ENCODE results near the gene TMED6.

Gene TMED6

DNA sequence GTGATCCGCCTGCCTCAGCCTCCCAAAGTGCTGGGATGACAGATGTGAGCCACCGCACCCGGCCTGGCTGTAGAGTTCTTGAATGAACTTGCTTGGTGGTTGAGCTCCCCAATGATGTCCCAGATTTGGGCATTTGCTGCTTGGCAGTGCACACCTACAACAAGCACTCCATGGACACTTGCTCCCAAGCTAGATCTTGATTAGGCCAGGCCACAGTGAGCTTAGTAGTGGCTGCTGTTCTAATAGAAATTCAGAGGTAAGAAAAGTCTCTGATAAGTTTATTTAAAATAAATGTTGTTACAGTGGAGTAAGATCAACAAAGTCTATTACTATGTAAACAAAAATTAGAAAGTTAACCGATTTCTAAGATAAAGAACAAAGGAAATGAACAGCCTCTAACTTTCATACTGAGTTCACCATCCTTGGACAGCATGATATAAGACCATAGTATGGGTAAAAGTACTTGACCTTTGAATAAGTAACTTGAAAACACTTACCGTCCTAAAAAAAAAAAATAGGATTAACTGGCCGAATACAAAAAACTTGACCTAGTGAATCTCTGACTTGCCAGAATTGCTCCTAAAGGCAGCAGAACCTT, 951 bp downstream of the TMED6 start:
- no peak for DNase-seq

GRCh38 chr16:69349536-69349935, 2.0 kb downstream of the TMED6 start:
- DNase-seq = no peak

GRCh38 chr16:69348222-69348621, 3.4 kb downstream of the TMED6 start:
- no peak for DNase-seq

- DNase-seq = no peak
Observed at GRCh38 chr16:69346683-69347082, 4.9 kb downstream of the TMED6 start.

DNA sequence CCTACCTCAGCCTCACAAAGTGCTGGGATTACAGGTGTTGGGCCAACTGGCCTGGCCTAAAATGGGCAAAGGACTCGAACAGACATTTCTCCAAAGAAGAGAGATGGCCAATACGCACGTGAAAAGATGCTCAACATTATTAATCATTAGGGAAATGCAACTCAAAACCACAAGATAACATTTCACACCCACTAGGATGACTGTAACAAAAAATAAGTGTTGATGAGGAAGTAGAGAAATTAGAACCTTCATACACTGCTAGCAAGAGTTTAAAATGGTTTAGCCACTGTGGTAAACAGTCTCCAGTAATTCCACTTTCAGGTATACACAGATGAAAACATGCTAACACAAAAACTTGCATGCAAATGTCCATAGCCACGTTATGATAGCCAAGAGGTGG, 5.7 kb downstream of the TMED6 start:
- no peak for DNase-seq

- no peak for DNase-seq
Observed at GRCh38 chr16:69344171-69344570, 7.4 kb downstream of the TMED6 start.

- DNase-seq = peak; percentile 31
Observed at GRCh38 chr16:69340095-69340644, 11.4 kb downstream of the TMED6 start.

DNA sequence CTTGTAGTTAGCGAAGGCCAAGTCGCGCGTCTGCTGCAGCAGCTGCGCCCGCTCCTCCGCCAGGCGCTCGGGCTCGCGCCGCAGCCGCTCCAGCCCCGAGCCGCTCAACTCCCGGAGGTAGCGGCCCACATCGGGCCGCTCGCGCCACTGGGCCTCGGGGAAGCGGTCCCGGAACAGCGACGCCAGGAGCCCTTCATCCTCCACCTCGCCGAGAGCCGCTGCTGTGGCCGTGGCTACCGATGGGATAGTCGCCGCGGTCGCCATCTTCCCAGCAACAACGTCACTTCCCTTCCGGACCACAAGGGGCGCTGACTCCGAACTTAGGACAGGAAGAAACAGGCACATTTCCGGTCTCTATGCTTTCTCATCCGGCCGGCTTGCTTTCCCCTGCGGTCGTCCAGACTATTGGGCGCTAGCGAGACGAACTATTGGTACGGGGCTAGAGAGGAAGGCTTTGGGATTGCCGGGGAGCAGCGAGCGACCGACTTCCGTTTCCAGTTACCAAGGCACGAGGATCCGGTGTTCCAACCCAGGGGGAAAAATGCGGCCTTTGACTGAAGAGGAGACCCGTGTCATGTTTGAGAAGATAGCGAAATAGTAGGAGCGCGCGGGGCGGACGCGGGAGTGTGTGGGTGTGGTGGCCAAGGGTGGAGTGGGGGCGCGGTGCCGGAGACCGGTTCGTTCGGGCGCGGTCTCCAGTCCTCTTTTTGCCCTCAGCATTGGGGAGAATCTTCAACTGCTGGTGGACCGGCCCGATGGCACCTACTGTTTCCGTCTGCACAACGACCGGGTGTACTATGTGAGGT, 12.1 kb downstream of the TMED6 start, which contains the start of the genes COG8 and NIP7:
Gene COG8 (minus strand): TSS at position 276 of the 806 bp plus-strand sequence. CDS start 12 bp downstream, at position 264.
Gene NIP7 (plus strand): TSS at position 484 of the 806 bp plus-strand sequence. CDS start 58 bp downstream, at position 542.
- peak; percentile 99 for DNase-seq

- peak; percentile 14 for DNase-seq
Observed at GRCh38 chr16:69338557-69339288, 12.9 kb downstream of the TMED6 start.

DNA sequence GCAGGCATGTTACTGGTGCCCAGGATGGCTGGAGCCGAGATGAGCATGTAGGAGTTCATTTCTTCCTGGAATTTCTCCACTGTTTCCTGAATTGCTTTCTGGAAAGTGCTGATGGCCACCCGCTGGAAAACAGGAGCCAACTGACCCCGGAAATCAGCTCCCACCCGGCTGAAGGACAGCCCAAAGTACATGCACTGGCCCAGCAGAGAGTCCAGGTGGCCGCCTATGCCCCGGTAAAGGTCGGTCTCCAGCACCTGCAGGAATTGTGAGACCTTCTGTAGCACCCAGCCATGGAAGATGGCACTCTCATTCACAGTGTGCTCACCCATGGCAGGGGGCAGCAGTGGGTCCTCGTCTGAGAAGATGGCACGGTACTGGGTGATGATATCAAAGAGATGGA, 16.9 kb downstream of the TMED6 start:
- no peak for DNase-seq

- DNase-seq = peak; percentile 95
Observed at GRCh38 chr16:69330286-69331109, 21.1 kb downstream of the TMED6 start, which contains the start of gene PDF. Gene PDF (minus strand): TSS chr16:69330588. CDS start chr16:69330570, 18 bp downstream.

GRCh38 chr16:69329369-69330285, 22.0 kb downstream of the TMED6 start:
- DNase-seq = no peak

GRCh38 chr16:69328854-69329316, 22.7 kb downstream of the TMED6 start:
- peak; percentile 30 for DNase-seq

DNA sequence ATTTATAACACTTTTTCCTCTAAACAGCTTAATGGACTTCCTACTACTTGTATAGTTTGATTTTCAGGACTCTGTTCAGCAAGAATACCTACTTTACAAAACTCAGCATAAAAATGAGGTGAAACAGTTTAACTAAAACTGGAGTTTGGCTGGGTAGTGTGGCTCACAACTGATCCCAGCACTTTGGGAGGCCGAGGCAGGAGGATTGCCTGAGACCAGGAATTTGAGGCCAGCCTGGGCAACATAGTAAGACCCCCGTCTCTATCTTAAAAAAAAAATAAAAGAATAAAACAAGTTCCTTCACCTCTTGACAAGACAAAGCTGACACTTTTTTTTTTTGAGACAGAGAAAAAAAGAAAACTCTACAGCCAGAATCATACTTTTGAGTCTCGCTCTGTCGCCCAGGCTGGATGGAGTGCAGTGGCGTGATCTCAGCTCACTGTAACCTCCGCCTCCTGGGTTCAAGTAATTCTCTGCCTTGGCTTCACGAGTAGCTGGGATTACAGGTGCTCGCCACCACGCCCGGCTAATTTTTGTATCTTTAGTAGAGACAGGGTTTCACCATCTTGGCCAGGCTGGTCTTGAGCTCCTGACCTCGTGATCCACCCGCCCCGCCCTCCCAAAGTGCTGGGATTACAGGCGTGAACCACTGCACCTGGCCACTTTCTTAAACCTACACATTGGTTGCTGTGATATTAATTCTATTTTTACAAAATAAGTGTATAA, 23.8 kb downstream of the TMED6 start:
- DNase-seq = no peak

DNA sequence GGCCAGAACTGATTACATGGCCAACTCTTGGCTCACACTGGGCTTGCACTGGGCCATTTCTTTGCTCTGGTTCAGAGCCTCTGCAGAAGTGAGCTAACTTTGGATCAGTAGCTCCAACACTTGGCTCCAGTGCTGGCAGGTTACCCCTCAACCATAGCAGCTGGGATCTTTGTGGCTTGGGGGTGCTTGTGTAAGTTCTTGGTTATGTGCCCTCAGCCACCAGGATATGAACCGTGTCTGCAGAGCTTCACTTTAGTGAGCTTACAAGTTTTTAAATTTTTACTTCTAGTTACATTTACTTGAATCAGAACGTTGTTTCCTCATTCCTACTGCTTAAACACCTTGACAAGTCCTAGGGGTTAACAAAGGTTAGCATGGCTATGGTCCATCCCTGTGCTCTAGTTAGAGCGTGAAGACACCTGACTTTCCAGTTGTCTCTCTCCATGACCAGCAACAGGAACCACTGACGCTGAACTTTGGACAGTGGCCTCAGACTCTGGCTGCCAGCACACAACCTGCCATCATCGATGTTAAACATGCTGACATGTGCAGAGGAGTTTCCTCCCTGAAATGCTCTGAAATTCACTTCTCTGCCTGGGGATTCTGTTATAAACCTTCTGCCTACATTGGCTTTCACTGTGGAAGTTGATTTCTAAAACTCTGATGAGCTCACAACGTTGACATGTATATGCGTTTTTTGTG, 25.3 kb downstream of the TMED6 start:
- no peak for DNase-seq

DNA sequence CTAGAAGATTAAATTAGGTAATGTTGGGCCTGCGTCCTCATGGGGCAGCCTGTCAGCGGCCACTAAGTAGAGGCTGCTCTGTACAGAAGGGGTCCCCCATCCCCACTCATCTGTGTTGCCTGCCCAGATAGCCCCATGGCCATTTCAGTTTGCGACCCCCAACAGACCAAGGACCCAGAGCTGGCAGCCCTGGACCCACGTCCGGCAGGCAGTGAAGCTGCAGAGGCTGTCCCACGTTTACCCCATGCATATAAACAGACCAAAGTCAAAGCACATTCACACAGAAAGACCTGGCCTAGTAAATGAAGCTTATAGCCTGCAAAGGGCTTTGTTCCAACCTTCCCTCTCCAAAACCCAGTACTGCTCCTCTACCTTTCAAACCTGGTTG, 25.8 kb downstream of the TMED6 start:
- DNase-seq = no peak

DNA sequence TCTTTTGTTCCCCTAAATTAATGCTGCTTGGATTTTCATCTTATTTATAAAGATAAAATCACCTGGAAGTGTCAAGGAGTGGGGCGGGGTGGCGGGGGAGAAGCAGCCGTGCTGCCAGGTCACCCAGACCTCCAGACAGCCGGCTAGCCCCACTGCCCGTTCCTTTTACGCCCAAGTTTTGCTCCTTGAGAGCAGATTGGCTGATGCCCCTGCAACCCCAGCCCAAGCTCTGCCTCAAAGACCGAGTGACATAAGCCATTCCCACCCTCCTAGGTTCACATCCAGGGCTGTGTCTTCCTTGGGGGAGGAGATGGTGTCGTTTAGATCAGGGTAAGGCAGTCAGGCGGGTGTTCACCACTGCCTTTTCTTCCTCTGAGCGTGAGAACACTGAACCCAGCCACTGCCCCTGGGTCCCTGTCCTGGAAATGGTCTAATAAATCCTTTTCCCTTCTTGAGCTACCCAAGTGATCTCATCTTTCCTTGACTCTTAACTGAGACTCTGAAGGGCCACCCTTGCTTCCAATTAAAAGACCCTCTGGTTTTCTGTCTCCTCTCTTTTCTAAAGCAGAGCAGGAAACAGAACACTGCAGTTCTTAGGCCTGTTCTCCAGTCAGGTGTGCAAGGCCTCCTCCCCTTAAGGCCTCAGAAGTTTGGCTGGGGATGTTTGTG, 26.9 kb downstream of the TMED6 start:
- DNase-seq = no peak

GRCh38 chr16:69324013-69324531, 27.5 kb downstream of the TMED6 start:
- no peak for DNase-seq

DNA sequence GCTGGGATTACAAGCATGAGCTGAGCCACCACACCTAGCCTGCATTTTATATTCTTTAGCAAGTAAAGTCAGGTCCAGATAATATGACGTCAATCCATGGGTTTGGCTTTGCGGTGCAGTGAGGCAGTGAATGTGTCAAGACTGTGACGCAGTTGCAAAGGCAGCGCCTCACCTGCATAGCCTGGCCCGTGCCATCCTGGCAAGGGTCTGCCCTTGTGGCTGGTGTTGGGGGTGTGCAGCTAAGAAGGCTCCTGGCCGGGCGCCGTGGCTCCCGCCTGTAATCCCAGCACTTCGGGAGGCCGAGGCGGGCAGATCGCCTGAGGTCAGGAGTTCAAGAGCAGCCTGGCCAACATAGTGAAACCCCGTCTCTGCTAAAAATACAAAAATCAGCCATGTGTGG, 28.2 kb downstream of the TMED6 start:
- DNase-seq = no peak

All from NCI-H82 (cell line).